ENCODE measurements around the gene RAB6B.

Gene RAB6B

DNA sequence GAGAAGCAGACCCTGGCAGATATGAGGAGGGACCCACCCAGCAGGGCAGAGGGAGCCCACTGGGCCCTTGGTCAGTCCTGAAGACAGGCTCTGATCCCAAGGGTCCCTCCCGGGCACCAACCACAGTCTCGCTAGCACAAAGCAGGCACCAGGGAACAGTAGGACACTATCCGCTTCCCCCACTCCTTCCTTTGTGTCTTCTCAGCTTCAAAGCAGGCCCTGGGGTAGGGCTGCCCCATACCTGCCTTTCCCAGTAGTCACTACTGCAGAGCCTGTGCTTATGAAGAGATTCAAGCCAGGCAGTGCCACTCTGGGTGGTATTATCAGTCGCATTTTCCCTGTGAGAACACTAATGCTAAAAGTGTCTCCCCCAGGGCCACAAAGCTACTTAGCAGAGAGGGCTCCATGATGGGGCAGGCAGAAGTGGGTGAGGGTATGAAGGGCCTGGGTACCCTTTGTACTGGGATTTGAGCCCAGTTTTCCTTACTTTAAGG, 57.3 kb downstream of the RAB6B start:
- no peak for DNase-seq (ENCODE audit: extremely low read depth in 1 of 2, low read depth in 1 of 2)

DNA sequence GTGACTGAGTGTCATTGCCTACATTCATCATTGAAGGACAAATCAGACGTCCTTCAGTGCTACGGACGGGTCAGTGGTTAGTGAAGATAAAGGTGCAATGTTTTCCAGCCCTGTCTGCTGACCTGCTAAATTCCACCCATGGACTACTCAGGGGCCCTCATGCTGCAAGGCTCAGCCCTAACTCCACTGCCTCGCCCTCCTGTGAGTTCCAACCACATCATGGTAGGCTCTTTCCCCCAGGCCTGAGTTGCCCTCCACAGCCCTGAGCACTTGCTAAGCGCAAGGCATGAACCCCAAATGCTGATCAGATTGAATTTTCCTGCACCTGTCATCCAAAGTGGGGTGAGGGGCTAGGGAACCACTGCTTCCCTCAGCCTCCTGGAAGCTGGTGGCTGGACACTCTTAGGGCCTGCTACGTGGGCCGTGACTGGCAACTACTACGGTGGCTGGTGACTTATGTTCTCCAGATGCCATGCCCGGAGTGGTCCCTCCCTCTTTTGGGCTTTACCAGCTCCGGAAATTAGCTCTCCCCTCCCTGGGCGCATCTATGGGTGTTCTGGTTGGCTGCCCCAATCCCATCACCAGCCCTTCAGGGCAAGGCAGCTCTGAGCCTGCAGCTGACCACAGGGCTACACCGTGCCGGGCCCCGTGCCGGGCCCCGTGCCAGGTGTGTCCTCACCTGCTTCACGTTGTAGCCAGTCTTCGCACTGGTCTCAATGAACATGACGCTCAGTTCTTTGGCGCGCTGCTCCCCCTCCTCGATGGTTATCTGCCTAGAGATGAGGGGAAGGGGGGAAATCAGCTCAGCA, 58.0 kb downstream of the RAB6B start:
- DNase-seq (ENCODE audit: extremely low read depth in 1 of 2, low read depth in 1 of 2), result no peak

DNA sequence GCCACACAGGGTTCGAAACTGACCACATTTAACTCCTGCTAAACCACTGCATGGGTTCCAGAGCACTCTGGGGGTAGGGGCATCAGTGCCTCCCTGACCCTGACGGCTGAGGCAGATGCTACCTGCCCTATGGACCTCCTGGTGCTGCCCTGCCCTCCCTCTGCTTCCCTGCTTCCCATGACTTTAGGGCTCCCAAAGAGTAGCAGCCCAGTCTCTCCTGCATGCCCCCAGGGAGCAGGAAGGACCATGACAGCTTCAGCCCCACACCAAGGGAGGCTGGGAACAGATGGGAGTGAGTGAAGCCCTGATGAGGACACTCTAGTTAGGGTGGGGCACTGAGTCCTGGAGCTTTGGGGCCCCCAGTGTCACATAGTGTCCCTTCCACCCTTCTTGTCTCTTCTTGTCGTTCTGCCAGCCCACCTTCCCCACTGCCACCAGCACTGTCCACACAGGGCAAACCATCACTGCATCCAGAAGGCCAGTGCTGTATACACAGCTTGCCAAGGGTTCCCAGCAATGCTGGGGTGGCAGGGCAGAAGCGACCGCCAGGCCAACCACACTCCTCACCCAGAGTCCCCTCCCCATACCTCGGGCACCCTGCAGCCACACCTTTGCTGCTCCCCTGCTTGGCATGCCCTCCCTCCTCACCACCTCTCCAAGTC, 59.1 kb downstream of the RAB6B start:
- no peak for DNase-seq (ENCODE audit: extremely low read depth in 1 of 2, low read depth in 1 of 2)

DNA sequence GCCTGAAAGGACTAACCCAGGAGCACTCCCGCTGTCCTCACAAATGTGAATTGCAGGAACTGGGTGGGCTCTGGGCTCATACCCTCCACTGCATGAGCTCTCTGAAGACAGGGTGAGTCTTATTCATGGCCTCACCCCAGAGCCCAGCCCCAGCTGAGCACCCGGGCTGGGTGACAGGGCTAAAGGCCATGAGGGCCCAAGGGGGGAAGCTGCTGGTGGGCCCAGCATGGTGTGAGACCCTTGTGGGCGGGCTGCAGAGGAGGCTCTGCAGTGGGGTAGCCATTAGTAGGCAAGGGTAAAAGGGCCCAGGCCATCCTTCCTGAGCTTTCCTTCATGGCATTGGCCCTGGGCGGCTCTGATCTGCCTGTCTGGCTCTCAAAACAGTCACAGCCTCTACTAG, 59.7 kb downstream of the RAB6B start:
- DNase-seq (ENCODE audit: extremely low read depth in 1 of 2, low read depth in 1 of 2), result no peak

GRCh38 chr3:133835418-133835743, 60.3 kb downstream of the RAB6B start:
- DNase-seq (ENCODE audit: extremely low read depth in 1 of 2, low read depth in 1 of 2), result no peak

DNA sequence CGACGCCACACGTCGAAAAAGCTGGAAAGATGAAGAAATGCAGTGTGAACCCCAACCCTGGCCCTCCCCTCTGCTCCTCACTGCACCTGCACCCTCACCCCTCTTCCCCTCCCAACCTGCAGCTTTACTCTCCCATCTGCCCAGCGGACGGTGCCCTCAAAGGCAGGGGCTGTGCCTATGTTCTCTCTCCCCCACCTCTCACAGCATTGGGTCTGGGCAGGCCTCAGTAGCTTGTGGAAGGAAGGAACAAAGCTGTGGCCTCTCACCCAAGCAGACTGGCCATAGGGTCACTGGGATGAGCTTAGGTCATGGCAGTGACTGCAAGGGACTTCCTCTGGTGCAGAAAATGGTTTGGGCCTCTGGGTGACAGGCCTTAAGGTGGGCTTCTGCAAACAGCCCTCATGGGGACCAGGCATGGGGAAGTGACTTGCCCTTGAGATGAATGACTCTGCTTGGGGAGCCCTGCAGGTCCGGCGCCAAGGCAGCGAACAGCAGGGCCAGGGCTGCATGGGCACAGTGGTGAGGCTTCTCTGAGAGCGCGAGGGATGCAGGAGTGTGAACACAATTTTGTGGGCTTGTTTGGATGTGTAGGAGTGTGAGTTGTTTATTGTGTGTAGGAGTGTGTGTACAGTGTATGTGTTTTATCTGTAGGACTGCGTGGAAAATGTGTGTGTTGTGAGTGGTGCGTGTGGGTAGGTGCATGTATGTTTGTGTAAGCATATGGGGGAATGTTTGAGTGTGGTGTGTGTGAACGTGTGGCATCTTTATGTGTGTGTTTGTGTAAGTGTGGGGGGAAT, 60.9 kb downstream of the RAB6B start:
- DNase-seq (ENCODE audit: extremely low read depth in 1 of 2, low read depth in 1 of 2), result no peak

DNA sequence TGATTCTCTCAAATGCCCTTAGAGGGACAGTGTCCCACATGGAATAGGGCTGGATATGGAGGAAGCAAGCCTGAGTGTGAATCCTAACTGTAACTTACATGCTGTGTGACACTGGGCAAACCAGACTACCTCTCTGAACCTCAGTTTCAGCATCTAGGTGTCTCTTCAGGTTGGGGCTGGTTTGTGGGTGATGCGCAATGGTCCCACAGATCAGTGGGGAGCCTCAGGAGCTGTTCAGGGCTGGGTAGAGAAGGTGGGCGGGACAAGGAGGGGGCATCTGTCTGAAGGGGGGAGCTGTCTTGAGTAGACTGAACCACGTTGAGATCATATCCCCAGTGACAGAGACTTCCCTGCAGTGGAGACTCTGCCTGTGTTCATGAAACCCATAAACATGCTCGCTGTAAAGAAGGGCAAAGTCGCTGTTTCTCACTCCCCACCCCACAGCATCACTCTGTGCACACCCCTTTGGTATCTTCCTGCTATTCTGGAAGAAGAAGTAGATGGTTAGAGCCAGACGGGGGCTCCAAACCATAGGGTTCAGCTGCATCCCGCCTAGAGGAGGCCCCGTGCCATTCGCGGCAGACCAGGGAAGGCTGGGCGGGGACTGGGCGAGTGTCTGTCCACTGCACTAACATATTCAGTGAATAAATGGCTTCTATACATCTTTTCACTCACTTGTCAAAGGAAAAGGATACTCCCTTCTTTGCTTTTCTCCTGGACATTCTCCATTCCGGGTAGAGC, 61.6 kb downstream of the RAB6B start:
- DNase-seq (ENCODE audit: extremely low read depth in 1 of 2, low read depth in 1 of 2), result no peak

DNA sequence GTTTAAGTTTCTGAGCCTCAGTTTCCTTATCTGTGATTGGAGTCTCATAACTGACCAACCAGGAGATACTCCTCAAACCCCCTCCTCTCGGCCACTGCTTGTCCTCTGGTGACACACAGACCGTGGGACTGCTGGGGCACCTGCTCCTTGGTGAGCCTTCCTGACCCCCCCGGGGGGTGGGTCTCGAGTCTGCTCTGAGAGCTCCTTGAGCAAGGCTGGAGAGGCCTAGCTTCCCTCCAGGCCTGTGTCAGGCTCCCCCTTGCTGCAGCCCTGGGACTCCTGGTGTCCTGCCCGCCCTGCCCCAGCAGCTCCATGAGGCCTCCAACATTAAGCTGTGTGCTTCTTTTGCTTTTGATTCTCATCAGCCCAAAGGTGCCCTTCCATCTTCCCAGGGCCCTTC, 62.4 kb downstream of the RAB6B start:
- DNase-seq (ENCODE audit: extremely low read depth in 1 of 2, low read depth in 1 of 2), result no peak

DNA sequence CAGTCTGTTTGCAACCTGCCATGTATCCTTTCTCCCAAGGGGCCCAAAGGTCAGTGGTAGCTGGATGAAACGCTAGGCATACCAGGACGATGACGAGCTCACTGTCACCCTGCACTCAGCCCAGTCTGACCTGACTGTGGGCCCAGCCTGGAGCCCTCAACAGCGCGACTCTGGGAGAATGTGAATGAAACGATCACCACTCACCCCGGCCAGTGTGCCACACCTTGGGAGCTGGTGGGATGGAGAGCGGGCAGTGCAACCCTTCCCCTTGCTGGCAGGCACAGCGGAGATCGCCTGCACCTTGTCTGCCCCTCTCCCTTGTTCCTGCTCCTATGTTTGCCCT, 62.9 kb downstream of the RAB6B start:
- DNase-seq (ENCODE audit: extremely low read depth in 1 of 2, low read depth in 1 of 2), result no peak

DNA sequence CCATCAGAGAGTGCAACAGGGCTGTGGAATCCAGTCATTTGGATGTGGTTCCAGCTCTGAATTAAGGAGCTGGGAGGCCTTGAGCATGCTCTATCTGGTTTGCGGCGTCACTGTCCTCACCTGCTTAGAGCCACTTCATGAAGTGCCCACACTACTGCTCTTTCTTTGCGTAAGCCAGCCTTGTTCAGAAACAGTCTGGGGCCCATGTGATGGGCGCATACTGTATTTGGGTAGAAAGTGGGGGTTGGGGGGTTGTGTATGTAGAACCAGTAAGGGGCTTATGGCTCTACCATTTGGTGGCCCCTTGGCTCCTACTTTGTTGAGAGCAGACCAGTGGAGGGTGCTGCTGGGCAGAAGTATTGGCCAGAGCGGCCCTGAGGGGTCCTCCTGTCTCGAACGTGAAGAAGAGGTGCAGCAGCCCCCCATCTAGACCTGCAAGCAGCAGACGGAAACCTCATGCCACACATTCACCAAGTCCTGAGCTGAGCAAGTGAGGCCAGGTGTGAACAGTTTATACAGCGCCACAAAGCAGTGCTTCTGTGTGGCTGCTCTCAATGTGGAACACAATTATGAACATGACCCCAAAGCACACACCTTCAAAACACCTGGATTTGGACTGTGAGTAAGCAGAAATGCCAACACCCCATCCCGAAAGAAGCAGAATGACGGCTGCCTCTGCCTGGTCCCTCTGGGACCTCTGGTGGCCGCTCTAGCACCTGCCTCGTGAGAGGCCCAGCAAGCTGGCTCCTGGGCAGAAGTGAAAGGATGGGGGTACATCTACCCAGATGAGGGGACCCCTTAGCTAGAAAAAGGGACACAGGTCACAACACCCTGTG, 63.5 kb downstream of the RAB6B start:
- no peak for DNase-seq (ENCODE audit: extremely low read depth in 1 of 2, low read depth in 1 of 2)

DNA sequence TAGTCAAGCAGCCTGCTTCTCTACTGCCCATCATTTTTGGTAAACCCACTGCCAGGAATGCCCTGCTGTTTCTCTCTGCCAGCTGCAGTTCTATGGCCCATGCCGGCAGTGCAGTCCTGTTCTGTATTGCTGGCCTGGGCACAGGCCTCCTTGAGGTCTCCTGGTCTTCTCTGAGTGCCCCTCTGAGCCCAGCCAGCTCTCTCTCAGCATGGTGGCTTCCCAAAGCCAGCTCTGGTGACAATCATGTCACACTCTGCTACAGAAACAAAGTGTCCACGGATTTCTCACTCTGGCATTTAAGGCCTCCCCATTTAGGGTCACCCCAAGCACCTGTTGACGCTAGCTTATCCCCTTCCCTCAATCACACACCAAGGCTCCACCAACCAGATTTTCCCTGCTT, 65.6 kb downstream of the RAB6B start:
- DNase-seq (ENCODE audit: extremely low read depth in 1 of 2, low read depth in 1 of 2), result no peak

- no peak for DNase-seq (ENCODE audit: extremely low read depth in 1 of 2, low read depth in 1 of 2)
Observed at GRCh38 chr3:133829310-133829707, 66.4 kb downstream of the RAB6B start.

- no peak for DNase-seq (ENCODE audit: extremely low read depth in 1 of 2, low read depth in 1 of 2)
Observed at GRCh38 chr3:133828576-133829309, 66.9 kb downstream of the RAB6B start.

DNA sequence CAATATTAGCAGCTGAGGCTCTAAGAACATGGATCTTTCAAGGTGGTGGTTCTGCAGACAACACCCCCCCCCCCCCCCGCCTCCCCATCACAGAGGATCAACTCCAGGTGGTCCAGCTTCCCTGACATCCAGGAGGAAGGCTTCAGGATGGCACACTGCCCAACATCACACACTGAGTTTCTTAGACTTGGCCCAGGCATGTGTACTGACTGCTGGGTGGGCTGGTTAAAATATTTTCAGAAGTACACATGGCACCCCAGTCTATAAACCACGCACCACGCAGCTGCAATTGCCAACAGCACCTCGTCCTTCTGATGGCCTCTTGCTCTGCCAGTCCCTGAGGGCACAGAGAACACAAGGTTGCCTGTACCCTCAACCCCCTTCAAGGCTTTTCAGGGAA, 68.0 kb downstream of the RAB6B start:
- DNase-seq (ENCODE audit: extremely low read depth in 1 of 2, low read depth in 1 of 2), result no peak

- DNase-seq (ENCODE audit: extremely low read depth in 1 of 2, low read depth in 1 of 2), result no peak
Observed at GRCh38 chr3:133827136-133827535, 68.5 kb downstream of the RAB6B start.

- no peak for DNase-seq (ENCODE audit: extremely low read depth in 1 of 2, low read depth in 1 of 2)
Observed at GRCh38 chr3:133825969-133826727, 69.5 kb downstream of the RAB6B start.

- no peak for DNase-seq (ENCODE audit: extremely low read depth in 1 of 2, low read depth in 1 of 2)
Observed at GRCh38 chr3:133824961-133825485, 70.7 kb downstream of the RAB6B start.

DNA sequence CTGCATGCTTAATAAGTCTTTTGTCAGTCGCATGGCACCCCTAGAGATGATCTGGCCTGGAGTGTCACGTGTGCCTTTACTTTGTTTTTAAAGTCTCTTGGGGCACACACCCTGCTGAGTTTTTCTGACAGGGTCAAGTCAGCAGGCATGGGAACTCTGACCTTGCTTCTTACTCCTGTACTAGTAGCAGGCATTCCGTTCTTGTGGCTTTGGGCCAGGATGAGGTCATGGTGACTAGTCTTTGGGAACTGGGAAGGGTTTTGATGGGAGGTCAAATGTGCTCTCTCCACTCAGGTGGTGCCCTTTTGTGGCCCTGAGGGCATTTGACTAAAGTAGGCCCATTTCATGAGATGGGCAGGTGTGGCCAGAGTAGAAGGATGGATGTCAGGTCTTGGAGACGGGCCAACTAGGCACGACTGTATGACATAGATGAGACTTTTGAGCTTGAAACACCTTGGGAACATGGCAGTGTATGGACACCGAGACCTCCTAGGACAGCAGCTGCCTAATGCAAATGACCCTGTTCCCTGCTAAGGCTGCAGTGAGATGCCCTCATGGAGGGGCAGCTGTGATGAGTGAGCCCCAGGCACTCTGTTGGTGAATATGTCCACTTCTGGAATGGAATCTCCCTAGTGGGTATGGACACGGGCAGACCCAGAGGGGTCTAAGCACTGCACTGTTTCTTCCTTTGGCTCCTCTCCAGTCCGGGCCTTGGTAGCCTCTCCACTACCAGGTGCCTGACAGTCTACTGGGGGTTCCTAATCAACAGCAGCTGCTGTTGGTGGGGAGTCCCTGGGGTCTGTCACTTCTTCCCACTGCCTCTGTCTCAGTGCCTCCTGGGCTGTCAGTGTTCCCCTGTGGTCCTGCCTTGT, 73.7 kb downstream of the RAB6B start:
- no peak for DNase-seq (ENCODE audit: extremely low read depth in 1 of 2, low read depth in 1 of 2)

All from activated CD8-positive, alpha-beta memory T cell treated with anti-CD3 and anti-CD28 coated beads for 1 hour (primary cell).